Fibroblast of the conjunctiva (primary cell): ENCODE data around the gene CLCN5.

ENCODE experiments used
- DNase-seq: peaks from one replicate; pipeline ENCODE4 v3.0.0-alpha.2; 2010; ENCODE audit warnings: low read depth

Gene CLCN5

DNA sequence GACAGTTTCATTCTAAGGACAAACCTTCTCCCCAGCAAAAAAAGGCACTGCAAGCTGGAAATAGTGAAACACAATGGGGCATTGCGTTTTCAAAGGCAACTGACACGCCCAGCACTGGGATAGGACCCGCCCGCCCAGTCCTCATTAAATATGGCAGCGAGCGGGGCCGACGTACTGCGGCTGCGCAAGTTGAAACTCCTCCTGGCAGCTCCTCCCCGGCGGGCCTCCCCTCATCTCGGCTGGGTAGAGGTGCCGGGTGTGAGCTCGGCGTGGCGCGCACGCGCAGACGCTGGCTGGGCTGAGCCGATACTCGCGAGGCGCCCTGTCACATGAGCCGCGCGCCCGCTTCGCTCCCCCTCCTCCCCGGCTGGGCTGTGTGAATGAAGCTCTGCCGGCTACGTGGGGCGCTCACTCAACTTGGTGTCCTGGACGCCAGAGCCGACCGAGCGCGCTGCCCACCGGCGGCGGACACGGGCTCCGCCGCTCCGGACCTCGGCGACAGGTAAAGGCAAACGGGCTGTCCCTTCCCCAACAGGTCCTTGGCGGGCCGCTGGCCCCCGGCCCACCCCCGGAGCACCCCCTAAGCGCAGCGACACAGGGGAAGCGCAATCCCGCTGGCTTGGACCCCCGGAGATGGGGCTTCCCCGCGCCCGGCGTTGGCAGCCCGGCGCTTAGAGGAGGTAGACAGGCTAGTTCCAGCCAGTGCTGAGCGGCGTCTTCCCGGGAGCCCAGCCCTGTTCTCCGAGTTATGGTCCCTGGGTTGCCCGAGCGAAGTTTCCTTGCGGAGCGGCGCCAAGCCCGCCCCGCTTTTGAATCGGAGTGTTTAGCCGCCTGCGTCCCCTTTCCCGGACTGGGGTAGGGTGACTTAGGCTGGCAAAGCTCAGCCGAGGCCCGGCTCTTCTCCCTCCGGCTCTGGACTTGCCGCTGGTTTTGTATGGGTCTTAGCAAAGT lies at the start of gene CLCN5:
Gene CLCN5, plus strand, starts transcription at position 306 of the 951 bp plus-strand sequence. CDS start 2,703 bp downstream, outside the sequence.
- peak; percentile 94 for DNase-seq

DNA sequence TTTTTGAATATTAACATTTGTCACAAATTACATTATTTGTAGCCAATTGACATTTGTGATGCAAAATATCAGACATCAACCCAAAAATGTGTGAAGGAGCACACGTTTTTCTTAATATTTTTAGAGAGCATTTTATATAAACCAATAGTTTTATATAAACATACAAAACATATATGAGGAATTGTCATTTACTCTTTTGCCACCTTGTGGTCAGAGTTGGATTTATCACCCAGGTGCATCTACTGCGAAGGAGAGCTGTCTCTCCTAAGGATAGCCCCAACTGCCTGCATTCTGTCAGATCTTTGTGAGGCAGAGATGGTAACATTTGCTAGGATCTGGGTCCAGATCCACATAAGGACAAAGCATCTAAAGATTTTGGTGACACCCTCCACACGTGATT lies 45.6 kb upstream of the CLCN5 start:
- DNase-seq: no peak

DNA sequence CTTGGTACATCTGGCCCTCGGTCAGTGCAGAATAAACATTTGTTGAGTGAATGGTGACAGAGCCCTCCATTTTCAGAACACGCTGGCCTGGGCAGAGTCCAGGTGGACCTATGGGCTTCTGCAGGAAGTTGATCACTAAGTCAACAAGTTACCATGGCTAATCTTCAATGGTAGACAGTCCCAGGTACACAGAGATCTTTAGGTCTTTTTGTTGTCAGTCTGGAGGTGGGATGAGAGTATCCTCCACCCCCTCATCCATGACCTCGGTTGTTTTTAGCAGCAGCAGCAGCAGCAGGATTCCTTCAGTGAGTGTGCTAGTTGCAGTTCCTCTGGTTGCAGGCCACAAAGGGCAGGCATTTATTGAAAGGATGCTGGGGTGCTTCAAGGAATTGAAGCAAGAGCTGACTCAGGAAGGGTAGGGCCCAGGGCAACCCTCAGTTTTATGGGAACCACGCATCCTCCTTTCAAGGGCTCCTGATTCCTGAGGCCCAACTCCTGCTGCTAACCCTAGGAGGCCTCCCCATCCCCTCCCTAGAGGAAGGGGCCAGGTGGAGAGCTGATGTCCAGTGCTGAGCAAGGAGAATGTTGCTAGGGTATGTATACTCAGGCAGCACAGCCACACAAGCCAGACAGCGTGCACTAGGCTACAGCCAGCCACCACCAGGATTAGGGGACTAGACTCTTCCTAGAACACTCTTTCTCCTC lies 44.8 kb upstream of the CLCN5 start:
- no peak for DNase-seq

DNA sequence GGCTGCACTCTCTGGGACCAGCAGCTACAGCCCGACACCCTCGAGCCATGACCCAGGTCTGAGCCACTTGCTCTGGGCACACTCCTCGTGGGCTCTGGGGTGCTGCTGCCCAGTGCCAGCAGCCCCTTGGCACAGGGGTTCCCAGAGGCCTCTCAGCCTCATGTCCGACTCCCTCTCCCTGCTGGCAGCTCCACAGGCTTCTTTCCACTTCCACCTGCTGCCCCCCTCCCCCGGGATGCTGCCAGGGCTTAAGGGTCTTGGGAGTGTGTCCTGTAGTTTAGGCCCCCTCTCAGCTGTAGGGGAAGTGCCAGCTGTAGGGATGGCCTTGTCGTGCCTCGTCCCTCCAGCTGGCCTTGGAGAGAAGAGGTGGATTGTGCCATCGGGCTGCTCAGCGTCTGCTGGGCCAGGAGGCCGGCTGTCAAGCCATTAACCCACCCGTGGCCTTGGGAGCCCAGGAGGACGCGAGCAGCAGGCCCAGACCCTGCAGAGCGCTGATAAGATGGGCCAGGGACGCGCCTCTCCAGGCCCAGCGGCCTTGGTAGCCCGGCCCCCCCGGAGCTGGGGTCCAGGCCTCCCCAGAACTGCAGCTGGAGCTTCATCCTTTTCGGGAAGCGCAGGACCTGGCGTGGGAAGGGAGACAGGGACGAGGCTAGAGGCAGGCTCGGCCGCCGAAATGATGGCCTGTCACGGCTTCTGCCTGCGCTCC lies 44.1 kb upstream of the CLCN5 start:
- DNase-seq: no peak

DNA sequence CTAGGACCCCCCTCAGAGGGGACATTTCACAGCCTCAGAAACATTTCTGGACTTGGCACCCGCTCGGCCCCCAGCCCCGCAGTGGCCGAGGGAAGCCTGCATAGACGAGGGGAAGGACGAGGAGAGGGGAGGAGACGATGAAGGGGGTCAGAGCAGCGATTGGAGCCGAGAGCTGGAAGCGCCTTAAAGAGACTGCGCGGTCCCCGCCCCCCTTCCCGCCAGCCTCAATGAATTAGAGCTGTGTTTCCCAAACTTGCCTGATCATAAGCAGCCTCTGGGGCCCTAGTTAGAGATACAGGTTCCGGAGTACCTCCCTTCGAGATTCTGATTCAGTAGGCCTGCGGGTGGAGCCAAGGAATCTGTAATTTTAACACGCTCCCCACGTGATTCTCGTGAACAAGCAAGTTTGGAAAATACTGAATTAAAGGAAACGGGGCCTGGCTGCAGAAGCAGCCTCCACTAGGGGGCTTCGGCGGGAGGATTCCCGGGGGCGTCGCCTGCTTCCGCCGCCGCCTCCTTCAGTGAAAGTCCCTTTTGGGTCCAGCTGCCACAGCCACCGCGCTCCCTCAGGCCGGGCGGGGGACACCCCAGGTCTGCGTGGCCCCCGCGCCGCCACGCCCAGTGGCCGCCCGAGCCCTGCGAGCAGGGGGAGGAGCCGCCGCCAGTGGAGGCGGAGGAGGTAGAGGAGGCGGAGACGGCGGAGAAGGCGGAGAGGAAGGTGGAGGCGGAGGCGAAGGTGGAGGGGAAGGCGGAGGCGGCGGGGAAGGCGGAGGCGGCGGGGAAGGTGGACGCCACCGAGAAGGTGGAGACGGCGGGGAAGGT lies 43.4 kb upstream of the CLCN5 start, which contains the start of gene USP27X:
Gene USP27X, plus strand, starts transcription at position 651 of the 822 bp plus-strand sequence. CDS start 824 bp downstream, outside the sequence.
- DNase-seq: peak; percentile 65

DNA sequence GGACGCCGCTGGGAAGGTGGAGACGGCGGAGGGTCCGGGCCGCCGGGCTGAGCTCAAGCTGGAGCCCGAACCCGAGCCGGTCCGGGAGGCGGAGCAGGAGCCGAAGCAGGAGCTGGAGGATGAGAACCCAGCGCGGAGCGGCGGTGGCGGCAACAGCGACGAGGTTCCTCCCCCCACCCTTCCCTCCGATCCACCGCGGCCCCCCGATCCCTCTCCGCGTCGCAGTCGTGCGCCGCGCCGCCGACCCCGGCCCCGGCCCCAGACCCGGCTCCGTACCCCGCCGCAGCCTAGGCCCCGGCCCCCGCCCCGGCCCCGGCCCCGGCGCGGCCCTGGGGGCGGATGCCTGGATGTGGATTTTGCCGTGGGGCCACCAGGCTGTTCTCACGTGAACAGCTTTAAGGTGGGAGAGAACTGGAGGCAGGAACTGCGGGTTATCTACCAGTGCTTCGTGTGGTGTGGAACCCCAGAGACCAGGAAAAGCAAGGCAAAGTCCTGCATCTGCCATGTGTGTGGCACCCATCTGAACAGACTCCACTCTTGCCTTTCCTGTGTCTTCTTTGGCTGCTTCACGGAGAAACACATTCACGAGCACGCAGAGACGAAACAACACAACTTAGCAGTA lies 42.6 kb upstream of the CLCN5 start:
- DNase-seq: no peak

DNA sequence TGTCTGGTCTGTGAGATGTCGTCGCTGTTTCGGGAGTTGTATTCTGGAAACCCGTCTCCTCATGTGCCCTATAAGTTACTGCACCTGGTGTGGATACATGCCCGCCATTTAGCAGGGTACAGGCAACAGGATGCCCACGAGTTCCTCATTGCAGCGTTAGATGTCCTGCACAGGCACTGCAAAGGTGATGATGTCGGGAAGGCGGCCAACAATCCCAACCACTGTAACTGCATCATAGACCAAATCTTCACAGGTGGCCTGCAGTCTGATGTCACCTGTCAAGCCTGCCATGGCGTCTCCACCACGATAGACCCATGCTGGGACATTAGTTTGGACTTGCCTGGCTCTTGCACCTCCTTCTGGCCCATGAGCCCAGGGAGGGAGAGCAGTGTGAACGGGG lies 41.7 kb upstream of the CLCN5 start:
- DNase-seq: no peak

DNA sequence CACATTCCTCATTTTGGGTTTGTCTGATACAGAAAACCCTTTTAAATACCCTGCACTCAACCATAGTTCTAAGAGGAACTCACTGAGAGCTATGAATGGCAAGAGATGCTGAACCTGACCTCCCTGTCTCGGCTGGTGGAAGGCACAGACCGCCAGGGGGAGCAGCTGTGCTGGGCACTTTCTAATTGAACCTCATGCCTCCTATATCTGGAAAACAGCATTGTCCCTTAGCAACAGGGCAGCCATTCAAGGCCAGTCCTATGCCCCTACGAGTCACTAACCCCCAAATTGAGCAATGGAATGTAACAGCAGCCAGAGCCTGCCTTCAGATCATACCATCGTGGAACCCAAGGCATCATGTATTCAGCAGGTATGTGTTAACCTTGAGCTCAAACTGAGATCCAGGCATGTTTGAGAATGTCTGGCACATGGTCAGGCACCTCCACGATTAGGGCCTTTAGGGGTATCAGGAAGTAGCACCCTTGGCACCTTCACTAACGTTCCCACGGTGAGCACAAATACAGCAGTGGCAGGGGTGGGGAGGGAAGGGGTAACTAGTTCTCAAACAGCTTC lies 38.0 kb upstream of the CLCN5 start:
- peak; percentile 21 for DNase-seq

DNA sequence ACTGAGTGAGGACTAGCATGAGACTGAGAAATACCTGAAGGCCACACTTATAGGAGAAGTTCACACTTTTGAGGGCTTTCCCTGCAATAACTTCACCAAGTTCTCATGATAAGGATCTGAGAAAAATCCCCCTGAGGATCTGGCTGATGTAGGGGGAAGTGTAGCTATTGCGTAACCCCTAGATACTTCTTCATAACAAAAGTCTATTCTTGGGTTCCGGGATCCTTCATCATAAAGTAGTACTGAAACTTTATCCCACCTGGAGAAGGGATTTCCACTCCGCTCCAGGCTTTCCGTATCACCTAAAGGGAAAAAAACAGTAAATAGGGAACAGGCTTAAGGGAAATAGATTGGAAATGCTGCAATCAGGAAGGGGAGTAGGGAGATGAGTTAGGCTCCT lies 29.9 kb upstream of the CLCN5 start:
- no peak for DNase-seq

DNA sequence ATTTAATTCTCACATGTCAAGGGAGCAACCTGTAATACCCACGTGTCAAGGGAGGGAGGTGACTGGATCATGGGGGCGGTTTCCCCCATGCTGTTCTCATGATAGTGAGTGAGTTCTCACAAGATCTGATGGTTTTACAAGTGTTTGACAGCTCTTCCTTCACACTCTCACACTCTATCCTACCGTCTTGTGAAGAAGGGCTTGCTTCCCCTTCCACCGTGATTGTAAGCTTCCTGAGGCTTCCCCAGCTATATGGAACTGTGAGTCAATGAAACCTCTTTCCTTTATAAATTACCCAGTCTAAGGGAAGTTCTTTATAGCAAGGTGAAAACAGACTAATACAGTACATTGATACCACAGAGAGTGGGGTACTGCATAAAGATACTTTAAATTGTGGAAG lies 25.4 kb upstream of the CLCN5 start:
- DNase-seq: no peak

DNA sequence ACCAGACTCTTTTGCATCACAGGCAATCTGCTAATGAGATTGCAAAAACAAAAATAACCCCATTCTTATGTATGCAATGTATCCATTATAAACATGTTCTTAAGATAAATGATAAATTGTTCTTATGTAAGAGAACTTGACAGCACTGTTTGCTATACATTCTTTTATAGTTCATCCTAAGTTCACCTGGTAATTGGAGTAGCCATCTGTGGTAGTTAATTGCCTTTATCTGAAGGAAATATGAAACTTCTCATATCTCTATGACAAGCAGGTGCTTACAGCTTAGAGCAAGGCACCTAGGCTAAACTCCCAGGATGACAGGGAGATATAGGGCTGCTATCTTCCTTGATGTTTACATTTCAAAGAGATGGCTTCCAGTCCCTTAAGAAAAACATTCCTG lies 21.3 kb upstream of the CLCN5 start:
- DNase-seq: no peak

DNA sequence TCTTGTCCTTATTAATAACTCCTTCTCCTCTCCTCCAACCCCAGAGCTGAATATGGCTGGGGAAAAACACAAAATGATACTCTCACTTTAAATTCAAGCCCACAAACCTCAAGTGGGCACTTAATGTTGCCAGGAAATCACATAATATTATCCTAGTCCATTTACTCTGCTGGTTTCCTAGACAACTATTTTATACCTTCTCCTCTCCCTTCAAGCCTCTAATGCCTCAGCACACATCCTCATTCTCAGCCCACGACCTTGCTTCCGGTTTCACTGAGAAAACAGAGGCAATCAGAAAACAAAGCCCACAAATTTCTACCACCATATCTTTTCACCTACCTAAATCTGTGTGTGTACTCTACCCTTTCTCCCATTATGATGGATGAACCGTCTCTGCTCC lies 12.1 kb upstream of the CLCN5 start:
- DNase-seq: no peak

DNA sequence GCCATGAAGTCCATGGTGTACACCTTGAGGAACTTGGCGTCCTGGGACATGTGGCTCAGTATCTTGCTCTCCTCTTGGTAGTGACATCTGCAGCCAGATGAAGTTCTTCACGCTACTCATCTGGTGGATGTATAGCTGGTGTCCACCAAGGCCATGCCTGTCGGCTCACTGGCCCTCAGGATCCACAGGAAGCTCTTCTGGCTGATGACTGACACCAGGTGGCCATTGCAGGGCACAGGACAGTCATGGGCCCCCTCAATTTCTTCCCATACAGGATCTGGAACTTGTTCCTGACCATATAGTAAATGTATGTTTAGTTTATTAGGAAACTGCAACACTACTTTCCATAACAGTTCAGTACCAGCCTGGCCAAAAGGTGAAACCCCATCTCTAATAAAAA lies 10.3 kb upstream of the CLCN5 start:
- DNase-seq: no peak

DNA sequence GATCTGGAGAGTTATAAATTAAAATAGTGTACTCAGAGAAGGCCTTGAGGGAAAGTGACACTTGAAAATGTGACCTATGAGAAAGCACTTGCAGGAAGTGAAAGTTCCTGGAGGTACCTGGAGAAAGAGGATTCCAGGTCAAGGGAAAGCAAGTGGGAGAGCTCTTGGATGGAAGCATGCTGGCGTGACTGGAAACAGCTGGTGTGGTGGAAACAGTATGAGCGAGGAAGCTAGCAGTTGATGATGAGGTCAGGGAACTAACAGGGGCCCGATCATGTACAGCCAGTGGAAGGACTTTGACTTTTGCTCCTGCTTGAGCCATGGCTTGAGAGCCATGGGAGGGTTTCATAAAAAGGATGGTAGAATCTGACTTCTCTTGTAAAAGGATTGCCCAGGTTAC lies 9.5 kb upstream of the CLCN5 start:
- no peak for DNase-seq

DNA sequence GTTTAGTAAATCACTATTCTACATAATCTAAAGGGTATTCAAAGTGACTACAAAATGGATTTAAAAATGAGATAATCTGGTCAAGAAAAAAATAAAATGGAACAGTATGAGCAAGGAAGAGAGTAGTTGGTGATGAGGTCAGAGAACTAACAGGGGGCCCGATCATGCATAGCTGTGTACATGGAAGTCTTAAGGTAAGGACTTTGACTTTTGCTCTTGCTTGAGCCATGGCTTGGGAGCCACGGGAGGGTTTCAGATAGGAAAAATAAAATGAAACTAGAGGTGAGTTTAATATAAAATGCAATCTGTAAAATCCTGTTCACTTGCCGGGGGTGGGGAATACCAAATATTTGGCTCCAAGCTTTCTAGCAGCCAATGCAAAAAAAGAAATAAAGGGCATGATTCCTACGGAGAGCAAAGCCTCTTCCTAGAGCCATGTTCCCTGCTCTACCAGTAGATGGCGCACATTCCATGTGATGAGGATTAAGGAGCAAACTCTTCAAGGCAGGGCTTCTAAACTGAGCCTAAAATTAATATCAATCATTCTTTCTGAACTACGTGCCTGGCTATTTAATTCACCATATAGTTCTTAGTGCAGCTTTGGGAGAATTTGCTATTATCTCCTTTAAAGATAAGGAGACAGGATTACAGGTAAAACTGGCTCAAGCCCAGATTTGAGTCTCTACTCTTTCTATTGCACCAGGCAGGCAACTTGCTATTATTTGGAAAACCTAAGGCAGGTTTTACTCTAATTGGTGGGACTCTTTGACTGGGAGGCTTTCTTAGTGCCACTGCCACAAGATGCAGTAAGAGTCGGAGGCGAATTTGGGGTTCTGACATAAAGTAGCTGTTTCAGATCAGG lies 6.8 kb upstream of the CLCN5 start:
- DNase-seq: peak; percentile 39

DNA sequence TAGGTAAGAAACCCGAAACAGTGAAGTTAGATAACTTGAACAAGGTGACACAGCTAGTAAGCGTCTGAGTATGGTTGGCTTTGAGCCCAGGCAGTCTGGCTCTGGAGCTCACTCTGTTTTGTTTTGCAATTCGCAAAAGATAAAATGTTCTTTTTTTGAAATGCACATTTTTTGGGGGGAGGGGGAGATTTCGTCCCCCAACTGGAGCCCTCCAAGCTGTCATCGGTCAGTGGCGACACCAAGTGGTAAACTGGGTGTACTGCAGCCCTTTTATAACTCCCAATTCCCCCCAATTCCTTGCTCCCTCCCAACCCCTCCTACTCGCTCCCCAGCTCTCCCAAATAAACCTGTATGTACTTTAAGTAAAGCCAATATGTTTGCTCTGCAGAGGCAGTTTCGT lies 2.8 kb upstream of the CLCN5 start:
- no peak for DNase-seq

DNA sequence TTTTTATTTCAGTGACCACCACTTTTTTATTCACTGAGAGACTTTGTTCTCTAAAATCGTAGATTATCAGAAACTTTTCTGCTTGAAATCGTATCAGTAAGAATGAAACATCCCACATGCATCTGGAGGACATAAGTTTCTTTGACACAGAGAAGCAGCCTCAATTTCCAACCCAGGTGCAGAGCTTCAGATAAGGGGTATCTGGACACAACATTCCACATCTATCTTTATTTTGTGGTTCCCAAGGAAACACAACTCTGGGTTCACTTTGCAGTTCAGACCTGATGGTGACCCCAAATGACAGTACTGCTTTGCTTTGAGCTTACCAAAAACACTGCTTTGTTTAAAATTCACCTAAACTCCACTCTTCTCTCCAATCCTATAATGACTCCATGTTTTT lies 1.3 kb upstream of the CLCN5 start:
- no peak for DNase-seq

DNA sequence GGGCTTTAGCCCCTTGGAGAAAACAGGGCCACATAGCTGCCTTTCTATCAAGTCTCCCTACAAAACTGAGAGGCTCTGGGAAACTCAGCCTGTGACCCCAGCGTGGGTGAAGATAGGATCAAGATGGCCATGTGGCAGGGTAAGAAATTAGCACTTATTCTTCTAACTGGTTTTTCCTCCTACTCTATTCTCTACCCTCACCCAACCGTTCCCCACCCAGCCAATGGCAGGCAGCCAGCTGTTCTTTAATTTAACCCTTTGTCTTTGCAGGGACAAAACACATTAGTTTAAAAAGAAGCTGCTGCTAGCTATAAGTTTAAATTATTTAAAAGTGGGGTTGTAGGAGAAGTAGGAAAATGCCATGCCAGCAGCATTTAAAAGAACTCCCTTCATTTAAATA lies 2.8 kb downstream of the CLCN5 start:
- no peak for DNase-seq

DNA sequence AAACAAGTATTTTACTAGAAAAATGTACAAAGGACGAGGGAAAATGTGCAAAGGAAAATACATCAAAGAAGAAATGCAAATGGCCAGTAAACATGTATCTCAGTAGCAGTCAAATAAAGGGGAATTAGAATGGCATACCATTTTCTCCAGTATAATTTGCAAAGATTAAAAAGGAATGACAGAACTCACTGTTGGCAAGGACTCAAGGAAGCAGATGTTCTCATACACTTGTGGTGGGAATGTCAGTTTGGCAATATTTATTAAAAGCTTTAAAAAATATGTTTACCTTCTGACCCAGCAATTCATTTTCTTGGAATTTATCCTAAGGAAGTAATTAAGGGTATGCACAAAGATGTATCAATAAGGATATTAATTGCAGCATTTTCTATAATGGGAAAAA lies 7.6 kb downstream of the CLCN5 start:
- no peak for DNase-seq

DNA sequence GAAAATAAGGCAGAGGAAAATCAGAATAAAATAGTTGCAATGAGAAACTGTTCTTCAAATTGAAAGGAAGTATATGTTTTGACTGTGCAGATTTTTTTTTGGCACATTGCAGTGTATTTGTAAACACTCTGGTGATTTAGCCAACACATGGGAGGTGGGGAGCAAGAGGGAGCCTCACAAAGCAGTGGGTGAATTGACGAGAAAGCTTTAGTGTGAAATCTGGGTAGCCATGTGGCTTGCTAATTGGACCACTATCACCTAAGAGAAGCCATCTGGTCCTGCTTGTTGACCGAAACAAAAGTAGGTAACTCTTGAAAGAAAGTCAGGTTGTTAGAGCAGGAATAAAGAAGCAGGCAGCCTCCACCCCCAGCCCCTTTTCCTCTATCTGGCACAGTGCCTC lies 10.4 kb downstream of the CLCN5 start:
- DNase-seq: no peak
